HG03469 (cell line): Measurements from ENCODE around the gene PRPF8.

Source experiments
- ATAC-seq: cut with Tn5 transposase; IDR thresholded peaks from one replicate; pipeline ENCODE4 v1.9.1; 2021; ENCODE audit warnings: mild to moderate bottlenecking, moderate library complexity, moderate number of reproducible peaks; ENCODE audit not compliant: unreplicated experiment

Gene PRPF8

DNA sequence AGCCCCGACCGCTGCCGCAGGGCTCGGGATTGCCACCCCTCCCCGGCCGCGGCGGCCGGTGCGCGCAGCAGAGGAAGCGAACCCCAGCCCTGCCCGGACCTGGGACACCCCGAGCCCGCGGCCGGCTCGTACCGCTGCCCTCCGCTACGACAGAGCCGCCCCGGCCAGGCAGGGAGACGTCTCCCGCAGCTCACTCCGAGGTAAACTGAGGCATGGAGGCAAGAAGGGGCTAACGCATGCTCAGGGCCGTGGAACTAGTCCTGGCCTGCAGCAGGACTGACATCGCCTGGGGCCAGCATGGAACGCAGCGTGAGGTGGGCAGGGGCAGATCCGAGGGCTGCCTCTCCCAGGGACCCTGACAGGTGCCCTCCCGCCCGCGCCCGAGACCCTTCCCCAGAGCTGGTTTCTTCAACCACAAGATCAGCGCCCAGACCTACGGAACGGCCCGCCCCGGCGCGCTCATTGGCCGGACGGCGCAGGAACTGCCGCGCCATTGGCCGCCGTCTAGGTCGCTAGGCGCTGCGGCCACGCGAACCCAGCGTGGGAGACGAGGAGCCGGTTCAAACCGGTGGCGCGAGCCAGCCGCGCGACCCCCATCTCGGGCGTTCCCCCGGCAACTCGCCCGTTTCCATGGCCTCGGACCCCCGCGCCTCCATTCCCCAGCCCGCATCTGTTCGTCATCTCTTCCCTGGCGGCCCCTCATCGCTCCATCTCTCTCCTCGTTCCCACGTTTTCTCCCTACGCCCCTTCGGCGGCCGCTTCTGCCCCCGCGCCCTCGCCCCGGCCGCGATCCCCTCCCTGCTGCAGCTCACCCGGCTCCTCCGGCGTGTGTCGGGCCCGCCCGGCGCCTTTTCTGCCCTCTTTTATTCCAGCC is 56.4 kb downstream of the PRPF8 start, which contains the start of gene SLC43A2:
Gene SLC43A2, minus strand, starts transcription at position 853 of the 874 bp plus-strand sequence. CDS start 960 bp downstream, outside the sequence.
- no peak for ATAC-seq

DNA sequence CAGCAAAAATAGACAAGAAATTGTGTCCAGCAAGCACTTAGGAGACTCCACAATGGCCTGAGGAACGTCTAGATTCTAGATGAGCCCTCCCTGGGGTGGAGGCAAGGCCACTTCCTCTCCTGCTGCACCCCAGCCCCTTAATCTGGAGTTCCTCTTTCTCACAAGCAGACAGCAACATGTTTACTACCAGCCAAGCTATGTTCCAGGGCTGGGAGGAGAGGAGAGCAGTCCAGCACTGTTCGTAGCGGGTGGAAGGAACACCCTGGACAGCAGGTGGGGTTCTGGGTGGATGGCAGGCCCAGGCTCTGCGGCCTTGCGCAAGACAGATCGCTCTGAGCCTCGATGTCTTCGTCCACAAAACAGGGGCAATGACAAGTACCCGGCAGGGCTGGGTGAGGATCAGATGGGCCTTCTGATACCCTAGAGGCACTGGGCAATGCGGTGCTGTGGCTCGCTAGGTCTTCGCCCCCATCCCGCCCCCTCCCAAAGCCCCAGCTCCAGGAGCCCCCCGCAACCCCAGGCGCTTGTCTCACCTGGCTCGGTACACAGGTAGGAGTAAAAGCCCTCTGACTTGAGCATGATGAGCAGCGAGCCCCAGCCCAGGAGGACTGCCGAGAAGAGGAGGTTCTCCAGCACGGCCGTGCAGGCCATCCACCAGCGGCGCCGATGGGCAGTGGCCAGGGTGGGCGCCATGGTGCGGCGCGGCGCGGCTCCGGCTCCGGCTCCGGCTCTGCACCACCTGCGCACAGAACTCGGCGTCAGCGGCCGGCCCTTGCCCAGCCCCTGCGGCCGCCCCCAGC is 57.3 kb downstream of the PRPF8 start:
- ATAC-seq: no peak

DNA sequence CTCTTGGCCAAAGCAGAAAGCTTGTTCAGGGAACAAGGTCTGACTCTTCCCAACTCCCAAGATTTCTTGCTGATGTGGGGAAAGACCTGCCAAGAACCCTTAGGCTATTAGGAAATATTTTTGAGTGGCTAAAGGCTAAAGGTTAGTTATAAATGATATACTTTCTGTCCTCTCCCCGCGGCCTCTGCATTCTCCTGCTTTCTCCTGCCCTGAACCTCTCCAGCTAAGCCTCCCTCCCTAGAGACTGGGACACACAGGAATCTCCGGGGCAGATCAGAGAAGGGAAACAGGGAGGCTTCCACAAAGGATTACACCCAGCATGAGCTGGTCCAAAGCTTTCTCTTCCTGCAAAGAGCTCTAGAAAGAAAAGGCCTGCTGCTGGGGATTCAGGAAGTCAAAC is 58.3 kb downstream of the PRPF8 start:
- ATAC-seq: no peak

DNA sequence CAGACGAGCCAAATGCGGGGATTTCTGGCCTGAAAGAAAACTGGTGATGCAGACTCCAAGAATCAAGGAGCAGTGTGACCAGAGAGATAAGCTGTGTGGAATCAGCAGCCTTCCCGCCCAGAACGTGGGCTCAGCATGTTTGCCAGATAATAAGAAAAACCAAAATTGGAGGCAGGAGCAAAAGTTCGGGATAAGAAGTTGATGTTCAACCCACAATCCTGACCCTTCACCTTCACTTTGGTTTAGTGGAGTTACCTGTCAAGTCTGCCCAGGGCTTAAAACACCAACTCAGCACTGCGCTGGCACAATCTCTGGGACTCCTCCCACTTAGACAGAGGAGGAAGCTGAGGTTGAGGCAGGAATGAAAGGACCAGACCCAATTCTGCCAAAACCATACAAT is 59.1 kb downstream of the PRPF8 start:
- no peak for ATAC-seq

DNA sequence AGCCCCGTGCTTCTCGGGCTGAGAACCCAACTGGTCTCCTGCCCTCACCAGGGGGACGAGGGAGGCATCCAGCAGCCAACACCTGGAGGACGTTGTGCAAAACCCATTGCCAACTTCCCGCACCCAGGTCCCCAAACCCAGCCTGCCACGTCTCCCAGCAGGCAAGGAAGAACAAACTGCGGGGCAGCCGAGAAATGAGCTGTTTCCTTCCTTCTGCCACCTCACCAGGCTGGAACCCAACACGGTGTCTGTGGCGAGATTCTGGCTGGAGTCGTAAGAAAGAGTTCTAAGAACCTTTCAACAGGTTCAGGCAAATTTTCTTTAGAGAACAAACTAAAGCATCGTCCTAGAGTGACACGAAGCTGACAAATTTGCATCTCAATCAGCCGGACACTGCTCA is 59.6 kb downstream of the PRPF8 start:
- ATAC-seq: no peak

DNA sequence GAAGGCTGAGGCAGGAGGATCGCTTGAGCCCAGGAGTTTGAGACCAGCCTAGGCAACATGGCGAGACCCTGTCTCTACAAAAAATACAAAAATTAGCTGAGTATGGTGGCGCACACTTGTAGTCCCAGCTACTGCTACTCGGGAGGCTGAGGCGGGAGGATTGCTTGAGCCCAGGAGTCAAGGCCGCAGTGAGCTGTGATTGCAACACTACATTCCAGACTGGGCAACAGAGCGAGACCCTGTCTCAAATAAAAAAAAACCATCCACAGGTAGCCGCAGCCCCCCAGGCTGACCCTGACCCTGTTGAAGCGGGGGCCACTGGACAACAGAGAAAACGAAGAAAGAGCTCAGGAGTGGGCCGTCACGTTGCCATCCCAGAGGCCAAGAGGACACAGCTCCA is 60.0 kb downstream of the PRPF8 start:
- no peak for ATAC-seq

DNA sequence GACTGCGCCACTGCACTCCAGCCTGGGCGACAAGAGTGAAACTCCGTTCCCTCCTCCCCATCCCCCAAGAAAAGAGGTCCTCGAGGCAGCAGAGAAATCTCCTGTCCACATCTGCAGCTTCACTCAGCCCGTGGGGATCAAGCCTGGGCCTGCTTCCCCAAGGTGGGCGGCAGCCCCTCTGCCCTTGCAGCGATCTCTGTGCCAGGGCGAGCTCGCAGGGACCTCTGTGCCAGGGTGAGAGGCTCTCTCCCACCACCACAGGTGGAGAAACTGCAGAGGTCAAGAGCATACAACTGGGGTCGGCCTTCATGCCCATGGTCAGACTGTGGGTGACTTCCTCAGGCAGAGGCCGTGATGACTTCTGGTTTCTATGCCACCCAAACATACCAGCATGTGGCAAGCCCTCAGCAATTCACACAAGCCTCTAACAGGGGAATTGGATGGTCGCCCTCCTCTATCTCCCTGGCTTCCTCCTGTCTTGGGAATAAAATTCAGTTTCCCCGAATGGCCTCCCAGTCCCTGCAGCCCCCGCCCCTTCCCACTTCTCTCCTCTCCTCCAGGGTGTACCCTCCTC is 61.5 kb downstream of the PRPF8 start:
- no peak for ATAC-seq

DNA sequence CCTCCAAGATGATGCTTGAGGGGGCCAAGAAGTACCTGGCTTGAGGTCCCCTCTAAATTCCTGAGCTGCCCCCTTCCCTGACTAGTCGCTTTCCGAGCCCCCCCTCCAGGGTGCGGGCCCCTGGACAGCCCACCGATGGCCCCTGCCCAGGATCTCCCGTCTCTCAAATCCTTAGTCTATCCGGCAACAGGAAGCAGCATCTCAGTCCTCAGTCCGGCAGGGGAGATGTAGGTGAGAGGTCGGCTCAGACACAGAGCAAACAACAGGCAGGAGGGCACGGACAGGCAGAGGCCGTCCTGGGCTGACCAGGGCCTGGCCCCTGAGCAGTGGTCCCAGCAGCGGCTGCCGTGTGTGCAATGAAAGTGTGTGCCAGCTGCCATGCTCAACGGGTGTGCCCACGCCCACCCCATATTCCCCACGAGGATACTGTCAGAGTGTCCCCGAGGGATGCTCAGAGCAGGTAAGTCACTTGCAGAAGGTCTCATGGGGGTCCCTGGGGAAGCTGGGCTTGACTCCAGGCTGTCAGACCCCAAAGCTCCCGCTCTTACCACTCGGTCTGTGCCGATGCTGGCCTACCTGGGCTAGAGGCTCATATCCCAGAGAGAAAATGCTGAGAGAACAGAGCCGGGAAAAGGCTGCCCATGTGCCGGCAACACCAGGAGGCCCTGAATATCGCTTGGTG is 63.3 kb downstream of the PRPF8 start:
- ATAC-seq: no peak

DNA sequence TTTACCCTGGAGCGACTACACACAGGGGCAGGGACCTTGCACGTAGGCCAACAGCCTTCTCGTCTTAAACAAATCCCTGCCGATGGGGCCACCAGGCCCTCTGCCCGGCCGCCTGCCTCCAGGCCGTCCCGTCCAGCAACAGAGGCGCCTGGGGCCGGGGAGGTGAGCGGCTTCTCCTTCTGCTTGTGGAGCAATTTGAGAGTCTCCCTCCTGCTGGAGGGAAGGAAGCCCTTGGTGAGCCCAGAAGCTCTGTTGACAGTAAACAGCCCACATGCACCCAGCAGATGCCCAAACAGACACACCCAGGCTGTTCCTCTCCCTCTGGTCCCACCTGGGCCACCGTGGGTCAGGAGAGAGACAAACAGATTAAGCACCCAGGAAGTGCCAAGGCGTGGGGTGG is 64.2 kb downstream of the PRPF8 start:
- no peak for ATAC-seq

DNA sequence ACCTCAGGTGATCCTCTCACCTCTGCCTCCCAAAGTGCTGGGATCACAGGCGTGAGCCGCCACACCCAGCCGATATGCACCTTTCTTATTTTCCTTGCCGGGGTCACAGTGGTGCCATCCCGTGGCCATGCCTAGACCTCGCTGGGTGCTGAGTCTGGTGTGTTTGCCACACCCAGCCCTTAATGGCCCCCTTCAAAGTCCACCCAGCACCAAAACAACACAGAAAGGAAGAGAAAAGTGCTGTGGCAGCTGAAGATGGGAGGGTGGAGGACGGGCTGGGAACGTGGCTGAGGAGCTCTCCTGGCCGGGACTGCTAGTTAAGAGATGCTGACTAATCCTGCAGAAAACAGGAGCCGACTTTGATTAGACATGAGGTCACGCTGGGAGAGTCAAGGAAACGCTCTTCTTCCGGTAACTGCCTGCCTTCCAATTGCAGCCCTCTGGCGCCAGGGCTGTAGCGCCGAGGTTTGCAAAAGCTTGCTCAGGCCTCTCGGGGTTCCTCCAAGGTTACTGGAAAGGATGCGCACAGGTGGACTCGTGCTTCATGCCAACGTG is 67.0 kb downstream of the PRPF8 start:
- ATAC-seq: no peak

DNA sequence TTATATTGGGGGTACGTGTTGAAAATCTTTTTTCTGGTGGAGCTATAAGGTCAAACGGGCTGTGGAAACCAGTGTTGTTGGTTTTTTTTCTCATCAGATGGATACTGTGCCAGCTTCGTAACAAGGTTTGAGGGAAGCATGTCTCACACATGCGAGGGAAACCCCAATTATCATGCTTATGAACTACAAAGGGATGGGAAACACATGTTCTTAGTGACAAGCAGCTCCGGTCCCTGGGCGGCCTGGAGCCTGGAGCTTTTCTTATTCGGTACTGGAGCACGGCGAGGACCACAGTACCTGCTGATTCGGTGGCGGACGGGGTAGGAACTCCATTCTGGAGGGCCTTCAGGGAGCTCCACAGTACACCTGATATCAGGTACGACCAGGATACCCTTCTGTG is 68.6 kb downstream of the PRPF8 start:
- ATAC-seq: no peak

DNA sequence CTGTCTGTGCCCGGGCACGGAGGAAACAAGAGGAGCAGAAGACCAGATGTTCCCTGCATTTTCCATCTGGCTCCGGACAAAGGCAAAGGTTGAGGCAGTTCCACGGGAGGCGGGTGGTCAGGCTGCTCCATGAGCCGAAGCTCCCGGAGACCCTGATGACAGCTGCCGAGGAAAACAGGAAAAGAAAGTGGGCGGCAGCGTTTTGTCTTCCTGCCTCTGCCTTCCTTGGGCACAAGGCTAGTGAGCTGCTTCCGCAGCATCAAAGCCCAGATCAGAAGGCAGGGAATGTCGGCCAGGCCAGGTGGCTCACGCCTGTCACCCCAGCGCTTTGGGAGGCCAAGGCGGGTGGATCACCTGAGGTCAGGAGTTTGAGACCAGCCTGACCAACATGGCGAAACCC is 72.3 kb downstream of the PRPF8 start:
- ATAC-seq: no peak

DNA sequence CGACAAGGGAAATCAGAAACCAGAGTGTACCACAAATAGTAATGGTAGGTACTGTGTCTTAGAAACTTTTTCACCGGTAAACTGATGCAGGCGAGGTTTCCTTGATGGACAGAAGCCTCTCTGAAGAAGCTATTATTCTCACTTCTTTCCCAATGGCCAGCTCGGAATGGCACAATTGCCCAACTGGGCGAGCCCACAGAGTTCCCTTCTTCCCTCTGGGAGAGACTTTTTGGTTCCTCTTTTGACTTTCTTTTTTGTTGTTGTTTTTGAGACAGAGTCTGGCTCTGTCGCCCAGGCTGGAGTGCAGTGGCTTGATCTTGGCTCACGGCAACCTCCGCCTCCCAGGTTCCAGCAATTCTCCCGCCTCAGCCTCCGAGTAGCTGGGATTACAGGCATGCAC is 73.0 kb downstream of the PRPF8 start:
- ATAC-seq: no peak

DNA sequence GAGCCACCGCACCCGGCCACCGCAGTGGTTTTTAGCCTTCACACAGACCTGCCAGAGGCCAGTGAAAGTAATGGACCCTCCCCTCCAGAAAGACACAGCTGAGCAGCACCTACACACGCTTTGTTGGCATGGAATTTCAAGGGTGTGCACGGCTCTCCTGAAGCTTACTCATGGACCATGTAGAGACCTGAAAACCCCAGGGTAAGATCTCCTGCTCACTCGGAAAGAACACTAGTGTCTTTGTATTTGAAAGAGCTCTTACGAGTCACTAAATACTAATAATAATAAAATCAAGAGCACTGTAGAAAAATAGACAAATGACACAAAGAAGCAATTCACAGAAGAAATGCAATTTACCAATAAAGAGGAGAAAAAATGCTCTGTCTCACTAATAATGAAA is 76.0 kb downstream of the PRPF8 start:
- ATAC-seq: no peak

DNA sequence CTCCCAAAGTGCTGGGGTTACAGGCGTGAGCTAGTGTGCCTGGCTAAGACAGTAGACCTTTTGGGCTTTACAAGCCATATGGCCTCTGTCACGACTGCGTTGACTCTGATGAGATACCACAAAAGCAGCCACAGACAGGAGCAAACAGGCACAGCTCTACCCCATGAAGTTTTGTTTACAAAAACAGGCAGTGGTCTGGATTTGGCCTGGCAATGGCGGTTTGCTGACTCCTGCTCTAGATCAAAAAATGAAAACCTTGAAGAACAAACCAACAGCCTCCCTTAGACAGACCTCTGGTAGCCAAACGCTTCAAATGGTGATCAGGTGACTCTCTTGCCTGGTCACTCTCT is 76.7 kb downstream of the PRPF8 start:
- ATAC-seq: no peak

DNA sequence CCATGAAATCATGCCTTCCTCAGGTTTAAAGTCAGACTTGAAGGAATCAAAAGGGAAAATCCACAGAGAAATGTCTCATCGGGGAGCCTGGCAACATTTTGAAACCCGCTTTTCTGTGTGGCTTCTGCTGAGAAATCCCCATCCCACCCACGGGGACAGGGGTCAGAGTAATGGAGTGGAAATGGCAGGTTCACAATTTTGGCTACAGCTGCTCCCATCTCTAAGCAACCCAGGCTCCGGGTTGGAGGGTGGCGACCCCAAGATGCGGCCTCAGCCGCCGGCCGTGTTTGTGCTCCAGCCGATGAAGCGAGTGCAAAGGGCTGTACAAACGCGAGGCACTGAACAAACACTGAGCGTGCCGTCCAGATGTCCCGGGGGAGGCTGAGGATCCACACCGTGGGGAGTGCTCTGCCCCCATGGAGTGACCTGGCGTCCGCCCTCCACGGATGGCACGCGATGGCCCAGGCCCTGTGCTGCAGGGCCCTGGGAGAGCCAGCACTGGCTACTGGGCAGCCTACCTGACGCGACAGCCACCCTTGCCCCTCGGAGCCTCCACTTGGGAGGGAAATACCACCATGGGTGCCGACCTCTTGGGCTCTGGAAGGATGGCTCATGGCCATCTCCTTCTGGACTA is 78.2 kb downstream of the PRPF8 start:
- ATAC-seq: no peak

DNA sequence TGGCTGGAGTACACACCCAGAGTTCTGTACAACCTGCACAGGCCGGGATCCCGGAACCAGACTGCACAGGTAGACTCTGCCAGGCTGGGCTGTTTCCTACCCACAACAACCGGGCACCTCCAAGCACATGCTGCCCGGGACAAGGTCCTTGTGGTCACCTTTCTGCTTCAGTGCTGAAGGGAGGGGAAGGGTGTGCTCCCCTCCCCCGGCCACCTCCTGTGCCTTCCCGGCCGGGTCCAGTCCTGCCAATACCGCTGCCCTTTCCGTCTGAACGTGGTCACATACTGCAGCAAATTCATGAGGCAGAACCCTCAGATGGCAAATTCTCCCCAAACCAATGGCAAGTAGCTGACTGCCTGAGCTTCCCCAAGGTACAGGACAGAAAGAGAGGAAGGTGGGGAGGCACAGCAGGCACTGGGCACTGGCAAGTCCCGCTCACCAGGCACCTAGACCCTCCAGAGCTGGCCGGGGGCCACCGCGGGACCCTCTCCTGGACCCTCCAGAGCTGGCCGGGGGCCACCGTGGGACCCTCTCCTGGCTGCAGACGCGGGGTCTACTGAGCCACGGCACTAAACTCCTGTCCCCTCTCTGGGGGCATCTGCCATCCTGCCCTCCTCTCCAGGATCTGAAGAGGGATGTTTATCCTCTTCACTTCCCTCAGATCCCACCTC is 78.9 kb downstream of the PRPF8 start:
- no peak for ATAC-seq

DNA sequence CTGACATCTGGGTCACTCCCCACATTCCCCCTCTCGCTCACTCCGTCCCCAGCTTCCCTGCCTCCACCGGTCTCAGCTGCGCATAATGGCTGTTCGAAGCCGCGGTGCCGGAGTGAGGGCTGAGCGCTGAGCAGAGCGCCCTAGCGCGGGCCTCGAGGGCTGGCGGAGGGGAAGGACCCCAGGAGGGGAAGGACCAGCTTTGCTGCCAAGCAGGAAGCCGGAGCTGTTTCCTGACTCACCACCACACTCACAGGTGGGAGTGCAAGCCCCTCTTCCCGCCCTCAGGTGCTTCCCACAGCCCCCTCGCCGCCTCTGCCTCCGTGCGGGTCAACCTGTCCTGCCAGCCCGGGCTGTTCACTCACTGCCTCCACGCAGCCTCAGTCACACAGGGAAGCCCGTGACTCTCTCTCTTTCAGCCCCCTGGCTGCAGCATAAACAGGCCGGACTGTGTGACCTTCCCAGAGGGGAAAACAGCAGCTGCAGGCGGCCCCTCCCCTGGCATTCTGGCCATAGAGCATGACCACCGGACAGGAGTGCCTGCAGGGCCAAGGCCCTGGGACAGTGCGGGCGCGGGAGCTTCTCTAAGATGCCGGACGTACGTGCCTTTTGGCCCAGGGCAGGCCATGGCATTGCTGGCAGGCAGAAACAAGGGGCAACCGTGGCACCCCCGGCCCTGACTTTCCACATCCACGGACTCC is 79.7 kb downstream of the PRPF8 start:
- no peak for ATAC-seq

DNA sequence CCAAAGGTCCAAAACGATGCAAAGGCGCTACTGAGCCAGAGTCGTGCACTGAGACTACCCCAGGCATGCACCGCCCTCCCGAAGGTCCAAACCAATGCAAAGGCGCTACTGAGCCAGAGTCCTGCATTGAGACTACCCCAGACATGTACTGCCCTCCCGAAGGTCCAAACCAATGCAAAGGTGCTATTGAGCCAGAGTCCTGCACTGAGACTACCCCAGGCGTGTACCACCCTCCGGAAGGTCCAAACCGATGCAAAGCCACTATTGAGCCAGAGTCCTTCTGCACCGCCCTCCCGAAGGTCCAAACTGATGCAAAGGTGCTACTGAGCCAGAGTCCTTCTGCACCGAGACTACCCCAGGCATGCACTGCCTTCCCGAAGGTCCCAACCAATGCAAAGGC is 83.1 kb downstream of the PRPF8 start:
- ATAC-seq: no peak
